Activated CD4-positive, alpha-beta memory T cell treated with anti-CD3 and anti-CD28 coated beads for 36 hours (primary cell): ENCODE results near the gene MNT. TPM values are rescaled to one million over a fixed set of nuclear protein-coding genes. Genes with fewer than 3 reads are reported as not detected.
A peak's percentile ranks its signal among the peaks of the same experiment; 100 is the strongest.

Experiments
- CTCF ChIA-PET: fragments of 350-600 bp; sonication (Branson Sonifier 250); formaldehyde crosslinking; loops from one replicate; lab custom pipeline; 2021; ENCODE audit warnings: antibody characterized with exemption, inconsistent platforms; lab: Charles Lee
- POLR2A ChIA-PET: fragments of 350-600 bp; sonication (Branson Sonifier 250); formaldehyde crosslinking; loops from one replicate; lab custom pipeline; 2021; ENCODE audit warnings: antibody characterized with exemption; lab: Charles Lee
- DNase-seq: peaks from one replicate; pipeline ENCODE4 v3.0.0-alpha.2; 2020
- H3K27ac Mint-ChIP-seq: one replicate; pipeline ENCODE4 v1.8.0; 2021; ENCODE audit warnings: mixed read lengths
- H3K27me3 Mint-ChIP-seq: one replicate; pipeline ENCODE4 v1.8.0; 2021; ENCODE audit warnings: mixed read lengths
- H3K36me3 Mint-ChIP-seq: one replicate; pipeline ENCODE4 v1.8.0; 2021; ENCODE audit warnings: mixed read lengths
- H3K4me1 Mint-ChIP-seq: one replicate; pipeline ENCODE4 v1.8.0; 2021; ENCODE audit warnings: low read depth, mixed read lengths
- H3K4me3 Mint-ChIP-seq: one replicate; pipeline ENCODE4 v1.8.0; 2021; ENCODE audit warnings: mild to moderate bottlenecking, mixed read lengths
- H3K9me3 Mint-ChIP-seq: one replicate; pipeline ENCODE4 v1.8.0; 2021; ENCODE audit warnings: mixed read lengths
- intact Hi-C: fragments of 100-400 bp; cut with micrococcal nuclease; formaldehyde crosslinking; loops from one replicate; pipeline ENCODE4 v1.15.1; 2023
- total RNA-seq, 2 experiments: library from RNA; stranded (reverse); gene quantifications; one replicate each; pipeline ENCODE4 v1.2.3, GENCODE V29; 2021

MNT gene
- total RNA-seq, 2 experiments from 2014 or later, result 13.9 to 18.1 TPM

DNA sequence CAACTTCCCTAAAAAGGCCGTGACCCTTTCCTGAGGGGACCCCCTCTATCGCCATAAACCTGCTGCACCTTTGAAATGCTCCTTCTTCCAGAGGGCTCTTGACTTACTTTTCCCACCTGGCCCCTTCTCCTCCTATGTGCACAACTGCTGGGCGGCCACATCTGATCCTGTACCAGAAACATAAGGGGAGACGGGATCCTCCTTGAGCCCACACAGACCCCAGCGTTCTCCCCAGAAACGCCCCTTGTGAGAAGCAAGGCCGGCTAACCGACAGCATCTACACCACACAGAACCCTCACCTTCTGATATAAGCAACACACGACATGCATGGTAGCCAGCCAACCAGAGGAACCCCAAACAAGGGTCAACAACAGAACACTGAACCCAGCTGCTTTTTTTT is 14.2 kb upstream of the MNT start:
- no peak overlapping the region for H3K27ac Mint-ChIP-seq
- H3K4me1 Mint-ChIP-seq, result peaks cover 3% of the 10 kb centered on the region
- no peak overlapping the region for H3K4me3 Mint-ChIP-seq
- CTCF ChIA-PET, result interaction anchor here (0.8 to 11.0 kb wide), 13 partner anchors 12 to 422 kb away, joined by 3 to 544 read pairs (median 10); partner anchors contain the start of genes METTL16 and MNT
- H3K27me3 Mint-ChIP-seq, result no peaks in the 10 kb centered on the region
- POLR2A ChIA-PET, result interaction anchor here (1.7 kb wide), 1 partner anchor 33 kb away, joined by 14 read pairs; no protein-coding TSS in a partner anchor
- no peaks in the 10 kb centered on the region for H3K9me3 Mint-ChIP-seq
- peaks cover 13% of the 10 kb centered on the region for H3K36me3 Mint-ChIP-seq
- intact Hi-C loops, result no loop called here
- DNase-seq, result no peak

DNA sequence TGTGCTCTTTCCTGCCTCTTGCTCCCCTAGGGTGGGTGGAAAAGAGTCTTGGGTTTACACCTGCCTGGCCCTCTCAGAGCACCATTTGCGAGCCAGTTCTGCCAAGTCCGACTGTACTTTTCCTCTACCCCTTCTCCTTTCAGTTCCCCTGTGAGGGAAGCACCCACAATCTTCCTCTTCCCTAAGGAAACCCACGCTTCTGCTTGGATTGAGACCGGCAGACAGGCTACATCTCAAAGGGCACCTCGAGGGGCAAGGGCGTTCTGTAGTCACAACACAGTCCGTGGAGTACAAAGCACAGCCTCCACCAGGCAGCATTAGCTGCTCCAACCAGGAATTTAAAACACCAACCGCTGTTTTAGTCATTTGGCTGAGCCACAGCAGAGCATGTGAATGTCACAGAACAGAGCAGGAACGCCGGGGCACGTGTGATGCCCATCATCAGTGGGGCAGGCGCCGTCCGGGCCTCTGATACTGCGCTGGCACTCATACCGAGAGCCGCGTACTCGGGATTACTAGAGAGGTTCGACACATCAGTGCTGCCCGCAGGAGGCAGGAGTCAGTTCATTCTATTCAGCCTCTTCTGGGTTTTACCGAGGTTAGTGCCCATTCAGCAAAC is 13.7 kb upstream of the MNT start:
- intact Hi-C loops, result no loop called here
- H3K27ac Mint-ChIP-seq, result no peak overlapping the region
- H3K9me3 Mint-ChIP-seq, result no peaks in the 10 kb centered on the region
- no peak overlapping the region for H3K4me3 Mint-ChIP-seq
- DNase-seq, result no peak
- POLR2A ChIA-PET, result no interaction called here
- H3K27me3 Mint-ChIP-seq, result no peaks in the 10 kb centered on the region
- H3K4me1 Mint-ChIP-seq, result peaks cover 3% of the 10 kb centered on the region
- CTCF ChIA-PET, result interaction anchor here (1.0 to 11.0 kb wide), 3 partner anchors 10 to 96 kb away, joined by 3 to 544 read pairs (median 13); partner anchors contain the start of gene METTL16
- peaks cover 10% of the 10 kb centered on the region for H3K36me3 Mint-ChIP-seq

DNA sequence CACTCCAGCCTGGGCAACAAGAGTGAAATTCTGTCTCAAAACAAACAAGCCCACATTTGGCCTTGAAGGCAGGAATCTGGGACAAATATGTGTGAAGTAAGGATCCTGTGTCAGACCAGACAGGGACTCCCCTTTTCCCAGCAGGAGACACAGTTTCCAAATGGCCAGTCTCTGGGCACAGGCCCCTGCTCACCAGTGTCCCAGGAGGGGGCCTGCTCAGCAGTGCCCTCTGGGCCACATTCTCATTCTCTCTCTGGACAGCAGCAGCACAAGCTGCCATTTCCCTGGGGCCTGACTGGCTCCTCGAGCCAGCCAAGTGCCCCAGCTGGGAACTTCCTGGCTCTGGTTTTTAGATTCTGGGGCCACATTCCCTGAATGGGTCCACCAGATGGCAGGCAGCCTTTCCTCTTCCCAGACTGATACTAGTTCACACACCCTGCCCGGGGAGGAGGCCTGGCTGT is 11.7 kb upstream of the MNT start:
- Mint-ChIP-seq H3K9me3 (no peaks in the 10 kb centered on the region), H3K27ac (no peak overlapping the region), H3K36me3 (peaks cover 5% of the 10 kb centered on the region), H3K4me3 (no peak overlapping the region), H3K4me1 (peaks cover 3% of the 10 kb centered on the region), H3K27me3 (no peaks in the 10 kb centered on the region)
- DNase-seq, result no peak
- intact Hi-C loops, result no loop called here
- POLR2A ChIA-PET, result no interaction called here
- CTCF ChIA-PET, result interaction anchor here (11.0 kb wide), 1 partner anchor 31 kb away, joined by 544 read pairs; no protein-coding TSS in a partner anchor

DNA sequence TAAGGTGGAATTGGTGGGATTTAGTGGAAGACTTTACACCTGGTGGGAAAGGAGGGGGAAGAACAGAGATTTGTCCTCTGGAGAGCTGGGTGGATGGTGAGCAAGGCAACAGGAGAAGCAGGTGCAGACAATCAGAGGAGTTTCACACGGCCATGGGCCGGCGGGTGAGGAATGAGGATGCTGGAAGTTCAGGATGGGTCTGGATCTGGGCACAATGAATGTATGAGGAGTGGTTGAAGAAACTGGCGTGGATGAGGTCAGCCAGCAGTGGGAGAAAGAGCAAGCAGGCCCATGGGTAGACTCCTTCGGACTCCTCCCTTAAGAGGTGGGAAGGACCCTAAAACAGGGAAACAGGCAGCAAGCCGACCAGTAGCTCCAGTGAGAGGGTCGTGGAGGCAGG is 10.1 kb upstream of the MNT start:
- POLR2A ChIA-PET, result no interaction called here
- peaks cover 2% of the 10 kb centered on the region for H3K36me3 Mint-ChIP-seq
- no peaks in the 10 kb centered on the region for H3K27me3 Mint-ChIP-seq
- no peak for DNase-seq
- H3K4me1 Mint-ChIP-seq, result peaks cover 7% of the 10 kb centered on the region
- intact Hi-C loops, result no loop called here
- no peak overlapping the region for H3K4me3 Mint-ChIP-seq
- CTCF ChIA-PET, result interaction anchor here (0.7 to 11.0 kb wide), 3 partner anchors 29 to 58 kb away, joined by 3 to 544 read pairs (median 9); no protein-coding TSS in a partner anchor
- H3K9me3 Mint-ChIP-seq, result no peaks in the 10 kb centered on the region
- H3K27ac Mint-ChIP-seq, result no peak overlapping the region

DNA sequence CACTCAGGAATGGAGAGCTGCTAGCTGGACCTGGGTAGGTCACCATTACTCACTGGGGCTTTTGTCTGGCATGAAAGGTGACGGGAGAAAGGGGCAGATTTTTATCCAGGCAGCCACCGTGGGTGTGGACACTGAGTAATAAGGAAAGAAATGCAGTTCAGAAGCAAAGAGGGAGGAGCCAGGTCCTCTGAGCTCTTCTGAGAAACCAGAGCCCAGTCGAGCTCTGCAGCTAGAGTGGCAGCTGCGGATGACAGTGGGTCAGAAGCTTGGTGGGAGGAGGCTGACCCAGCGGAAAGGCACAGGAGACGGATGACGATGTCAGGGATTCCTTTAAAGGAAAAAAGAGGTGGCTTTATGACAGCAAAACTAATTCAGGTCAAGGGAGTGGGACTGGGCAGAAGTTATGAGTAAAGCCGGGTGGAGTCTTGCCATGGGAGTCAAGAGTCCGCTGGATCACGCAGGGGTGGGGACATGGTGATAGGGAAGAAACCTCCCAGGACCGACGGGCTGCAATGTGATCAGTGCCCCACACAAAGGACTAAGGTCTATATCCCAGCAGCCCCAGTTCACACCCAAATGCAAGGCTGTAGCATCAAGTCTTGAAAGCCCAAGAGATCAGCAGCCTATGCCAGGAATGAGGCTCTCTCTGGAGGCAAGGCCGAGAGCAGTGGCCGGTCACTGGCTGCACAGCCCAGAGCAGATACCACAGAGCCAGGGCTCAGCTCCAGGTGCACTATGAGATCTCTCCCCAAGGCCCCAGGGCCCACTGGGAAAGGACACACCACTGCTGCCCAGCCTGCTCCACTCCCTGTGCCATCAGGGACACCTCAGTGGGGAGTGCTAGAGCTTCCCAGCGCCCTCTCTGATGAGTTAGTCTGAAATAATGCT is 6.3 kb upstream of the MNT start:
- DNase-seq, result peak; percentile 49
- Mint-ChIP-seq H3K4me3 (no peak overlapping the region), H3K36me3 (no peaks in the 10 kb centered on the region), H3K27me3 (no peaks in the 10 kb centered on the region), H3K27ac (peak overlapping the region; percentile 47), H3K4me1 (peaks cover 24% of the 10 kb centered on the region), H3K9me3 (no peaks in the 10 kb centered on the region)
- ChIA-PET POLR2A (interaction anchor here (0.6 to 1.5 kb wide), 4 partner anchors 15 to 435 kb away, joined by 3 to 6 read pairs (median 3); no protein-coding TSS in a partner anchor), CTCF (interaction anchor here (1.0 to 9.5 kb wide), 4 partner anchors 9 to 54 kb away, joined by 3 to 98 read pairs (median 13); no protein-coding TSS in a partner anchor)
- intact Hi-C loops, result no loop called here

DNA sequence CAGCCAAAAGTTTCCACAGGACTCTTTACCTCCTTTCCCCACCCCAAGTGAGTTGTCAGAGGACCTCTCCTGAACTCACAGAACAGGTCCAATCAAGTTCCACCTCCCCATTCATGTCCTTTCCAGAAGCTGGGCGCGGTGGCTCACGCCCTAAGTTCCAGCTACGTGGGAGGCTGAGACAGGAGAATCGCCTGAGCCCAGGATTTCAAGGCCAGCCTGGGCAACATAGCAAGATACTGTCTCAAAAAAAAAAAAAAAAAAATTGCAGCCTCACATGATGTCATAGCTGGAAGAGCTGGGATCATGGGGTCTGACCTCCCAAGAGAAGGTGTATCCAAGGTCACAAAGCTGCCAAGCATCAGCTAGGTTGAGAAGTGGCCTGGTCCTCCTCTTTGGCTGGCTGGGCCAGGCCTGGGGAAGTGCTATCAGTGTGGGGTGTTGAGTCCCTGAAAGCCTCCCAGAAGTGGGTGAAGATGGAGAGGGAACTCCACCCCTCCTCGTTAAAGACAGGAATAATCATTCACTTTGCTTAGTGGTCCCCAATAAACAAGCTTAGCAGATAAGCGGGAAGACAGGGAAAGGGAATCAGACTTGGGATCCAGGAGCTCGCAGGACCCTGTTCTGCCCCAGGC is 5.5 kb upstream of the MNT start:
- intact Hi-C loops, result no loop called here
- Mint-ChIP-seq H3K36me3 (no peaks in the 10 kb centered on the region), H3K9me3 (no peaks in the 10 kb centered on the region), H3K4me1 (peaks cover 27% of the 10 kb centered on the region), H3K27ac (no peak overlapping the region), H3K4me3 (no peak overlapping the region), H3K27me3 (no peaks in the 10 kb centered on the region)
- POLR2A ChIA-PET, result interaction anchor here (0.6 to 1.5 kb wide), 4 partner anchors 14 to 434 kb away, joined by 3 to 6 read pairs (median 3); no protein-coding TSS in a partner anchor
- no peak for DNase-seq
- CTCF ChIA-PET, result interaction anchor here (1.0 to 9.5 kb wide), 4 partner anchors 10 to 54 kb away, joined by 3 to 98 read pairs (median 13); no protein-coding TSS in a partner anchor

DNA sequence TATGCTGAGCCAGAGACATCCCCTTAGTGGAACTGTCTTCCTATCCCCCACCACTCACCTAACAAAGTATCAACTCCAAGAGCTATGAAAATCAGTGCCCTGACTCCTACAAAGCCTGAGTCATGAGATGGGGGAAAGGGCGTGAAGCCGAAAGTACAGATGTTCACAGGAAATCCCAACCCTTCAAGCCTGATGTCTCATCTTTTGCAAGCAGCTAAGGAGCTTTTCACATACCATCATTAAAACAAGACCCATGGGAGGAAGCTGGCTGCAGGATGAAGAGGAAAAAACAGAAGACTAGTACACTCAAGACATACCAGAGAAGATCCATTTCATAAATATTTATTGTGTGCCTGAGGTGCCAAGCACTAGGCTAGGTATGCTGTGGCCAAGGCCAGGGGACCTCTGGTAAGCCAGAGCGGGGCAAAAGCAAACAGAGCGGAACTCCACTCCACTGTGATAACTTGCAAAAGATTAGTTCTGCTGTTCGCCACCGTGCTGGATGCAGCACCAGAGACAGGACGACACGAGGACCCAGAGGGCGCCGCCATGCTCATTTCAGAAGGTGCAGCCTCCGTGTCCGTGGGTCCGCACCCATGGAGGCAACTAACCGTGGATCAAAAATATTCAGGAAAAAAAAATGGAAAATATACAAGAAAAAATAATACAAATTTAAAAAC is 4.5 kb upstream of the MNT start:
- POLR2A ChIA-PET, result interaction anchor here (0.6 kb wide), 1 partner anchor 13 kb away, joined by 3 read pairs; no protein-coding TSS in a partner anchor
- Mint-ChIP-seq H3K4me1 (peaks cover 27% of the 10 kb centered on the region), H3K36me3 (no peaks in the 10 kb centered on the region), H3K27ac (no peak overlapping the region), H3K9me3 (no peaks in the 10 kb centered on the region), H3K4me3 (no peak overlapping the region), H3K27me3 (no peaks in the 10 kb centered on the region)
- CTCF ChIA-PET, result interaction anchor here (1.8 to 9.5 kb wide), 3 partner anchors 11 to 53 kb away, joined by 4 to 98 read pairs (median 71); no protein-coding TSS in a partner anchor
- no peak for DNase-seq
- intact Hi-C loops, result no loop called here

DNA sequence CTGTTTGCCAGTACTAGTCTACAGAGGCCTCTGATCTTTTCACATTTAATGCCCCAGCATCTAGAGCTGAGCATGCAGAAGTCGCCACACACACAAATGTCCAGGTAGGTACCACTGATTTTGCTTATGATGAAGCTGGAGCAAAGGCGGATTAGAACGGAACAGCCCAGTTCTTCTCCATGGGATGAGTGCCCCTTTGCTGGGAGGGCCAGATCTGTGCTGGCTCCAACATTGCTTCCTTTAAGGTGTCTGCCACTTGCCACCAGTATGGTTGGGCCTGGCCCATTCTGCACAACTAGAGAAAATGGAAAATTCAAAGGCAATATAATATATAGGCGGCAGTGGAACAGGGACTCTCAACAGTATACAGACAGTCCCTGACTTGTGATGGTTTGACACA is 2.2 kb upstream of the MNT start:
- Mint-ChIP-seq H3K4me1 (peaks cover 36% of the 10 kb centered on the region), H3K27me3 (no peaks in the 10 kb centered on the region), H3K36me3 (no peaks in the 10 kb centered on the region), H3K27ac (no peak overlapping the region), H3K9me3 (no peaks in the 10 kb centered on the region), H3K4me3 (no peak overlapping the region)
- POLR2A ChIA-PET, result interaction anchor here (1.2 to 3.0 kb wide), 2 partner anchors 10 to 67 kb away, joined by 3 to 37 read pairs; partner anchors contain the start of gene TSR1
- no peak for DNase-seq
- intact Hi-C loops, result loop anchor here (5.0 kb wide), 4 partner anchors 51 to 351 kb away; partner anchors contain the start of genes PAFAH1B1, SMG6 and SRR
- CTCF ChIA-PET, result interaction anchor here (2.4 to 9.5 kb wide), 3 partner anchors 11 to 21 kb away, joined by 16 to 98 read pairs (median 71); no protein-coding TSS in a partner anchor

DNA sequence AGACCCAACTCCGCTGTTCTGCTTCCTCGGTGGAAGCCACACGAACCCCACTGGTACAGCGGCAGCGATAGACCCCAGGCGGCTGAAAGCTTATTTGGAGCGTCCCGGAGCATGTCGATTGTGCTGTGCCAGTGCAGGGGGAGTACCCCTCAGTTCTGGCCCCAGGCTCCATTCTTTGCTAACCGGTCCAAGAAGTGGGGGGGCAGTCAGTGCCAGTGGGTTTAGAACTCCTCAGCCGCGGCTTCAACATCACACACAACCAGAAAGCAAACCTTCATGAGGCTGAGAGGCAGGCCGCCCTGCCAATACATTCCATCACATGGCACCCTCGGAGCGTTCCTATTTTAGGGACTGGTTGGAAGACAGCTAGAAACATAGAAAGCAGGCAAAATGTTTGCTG is 1.7 kb upstream of the MNT start:
- peaks cover 41% of the 10 kb centered on the region for H3K4me1 Mint-ChIP-seq
- DNase-seq, result no peak
- intact Hi-C loops, result loop anchor here (5.0 kb wide), 4 partner anchors 50 to 350 kb away; partner anchors contain the start of genes PAFAH1B1, SMG6 and SRR
- peak overlapping the region; percentile 73 for H3K4me3 Mint-ChIP-seq
- H3K27me3 Mint-ChIP-seq, result no peaks in the 10 kb centered on the region
- no peaks in the 10 kb centered on the region for H3K9me3 Mint-ChIP-seq
- POLR2A ChIA-PET, result interaction anchor here (1.2 to 3.0 kb wide), 3 partner anchors 10 to 67 kb away, joined by 3 to 37 read pairs (median 6); partner anchors contain the start of gene TSR1
- H3K27ac Mint-ChIP-seq, result peak overlapping the region; percentile 72
- CTCF ChIA-PET, result interaction anchor here (2.4 to 9.5 kb wide), 3 partner anchors 10 to 20 kb away, joined by 16 to 98 read pairs (median 71); no protein-coding TSS in a partner anchor
- no peaks in the 10 kb centered on the region for H3K36me3 Mint-ChIP-seq

DNA sequence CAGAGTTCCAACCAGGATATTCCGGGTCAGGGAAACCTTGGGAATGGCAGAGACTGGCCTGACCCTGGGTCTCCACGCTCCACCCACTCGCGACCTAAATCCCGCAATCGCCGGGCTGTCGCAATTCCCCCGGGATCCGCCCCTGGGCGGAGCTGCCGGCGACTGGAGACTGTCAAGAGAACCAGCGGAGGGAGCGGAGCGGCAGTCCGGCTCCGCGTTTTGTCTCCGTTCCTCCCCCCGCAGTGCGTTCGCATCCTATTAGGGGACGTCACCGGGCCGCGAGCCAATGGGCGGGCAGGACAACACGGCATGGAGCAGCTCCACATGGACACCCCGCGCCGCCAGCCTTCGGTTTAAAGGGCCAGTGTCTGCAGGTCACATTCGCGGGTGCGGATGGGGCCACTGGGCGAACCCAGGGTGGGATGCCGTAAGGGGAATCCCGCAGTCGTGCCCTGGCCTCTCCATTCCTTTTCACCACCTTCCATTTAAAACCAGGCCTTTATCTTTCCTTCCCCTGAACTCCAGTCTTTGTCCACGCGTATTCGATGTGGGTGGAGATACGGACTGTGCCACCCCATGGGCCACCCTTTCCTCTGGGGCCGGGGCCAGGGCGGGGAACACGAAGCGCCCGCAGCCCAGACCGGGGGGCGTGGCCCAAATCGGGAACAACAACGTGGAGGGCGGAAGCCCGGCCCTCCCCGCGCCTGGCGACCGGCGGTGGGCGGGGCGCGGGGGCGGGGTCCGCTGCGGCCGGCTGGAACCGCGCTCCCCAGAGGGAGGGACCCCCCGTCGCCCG is 764 bp upstream of the MNT start:
- ChIA-PET POLR2A (interaction anchor here (0.7 to 3.0 kb wide), 4 partner anchors 9 to 348 kb away, joined by 3 to 37 read pairs (median 5); partner anchors contain the start of gene TSR1), CTCF (interaction anchor here (0.6 to 9.5 kb wide), 6 partner anchors 9 to 349 kb away, joined by 3 to 98 read pairs (median 10); no protein-coding TSS in a partner anchor)
- intact Hi-C loops, result loop anchor here (1.0 to 5.0 kb wide), 7 partner anchors 9 to 349 kb away; partner anchors contain the start of genes METTL16, PAFAH1B1, SGSM2 and SMG6
- H3K4me3 Mint-ChIP-seq, result peak overlapping the region; percentile 96
- H3K27ac Mint-ChIP-seq, result peak overlapping the region; percentile 91
- no peaks in the 10 kb centered on the region for H3K36me3 Mint-ChIP-seq
- H3K27me3 Mint-ChIP-seq, result no peaks in the 10 kb centered on the region
- peak; percentile 100 for DNase-seq
- peaks cover 43% of the 10 kb centered on the region for H3K4me1 Mint-ChIP-seq
- H3K9me3 Mint-ChIP-seq, result no peaks in the 10 kb centered on the region
